H9 (cell line): Measurements from ENCODE around the gene MYH15. TPM values are rescaled to one million over a fixed set of nuclear protein-coding genes. Genes with fewer than 3 reads are reported as not detected.

Experiments used
- DNase-seq: peaks from one replicate; pipeline ENCODE4 v3.0.0-alpha.2; 2017
- H2AFZ ChIP-seq: one replicate; pipeline ENCODE4 v1.6.1; 2013; ENCODE audit warnings: mild to moderate bottlenecking, low read length, control low read depth, moderate library complexity
- H2AK5ac ChIP-seq: 2 replicates; pipeline ENCODE4 v1.6.1; 2013; ENCODE audit warnings: low read length, control low read depth, mixed read lengths; ENCODE audit not compliant: insufficient read length
- H2BK120ac ChIP-seq: one replicate; pipeline ENCODE4 v1.6.1; 2013; ENCODE audit warnings: low read depth, mild to moderate bottlenecking, low read length, control low read depth, inconsistent platforms; ENCODE audit not compliant: poor library complexity, severe bottlenecking
- H2BK12ac ChIP-seq: 2 replicates; pipeline ENCODE4 v1.6.1; 2013; ENCODE audit warnings: low read length, control low read depth, mixed read lengths, low read depth; ENCODE audit not compliant: insufficient read length
- H2BK15ac ChIP-seq: 2 replicates; pipeline ENCODE4 v1.6.1; 2013; ENCODE audit warnings: low read depth, low read length, control low read depth
- H2BK20ac ChIP-seq: one replicate; pipeline ENCODE4 v1.6.1; 2013; ENCODE audit warnings: low read depth, mild to moderate bottlenecking, low read length, control low read depth, inconsistent platforms; ENCODE audit not compliant: poor library complexity, severe bottlenecking
- H2BK5ac ChIP-seq: 2 replicates; pipeline ENCODE4 v1.6.1; 2013; ENCODE audit warnings: low read length, control low read depth, mixed read lengths; ENCODE audit not compliant: insufficient read length
- H3K14ac ChIP-seq: 2 replicates; pipeline ENCODE4 v1.6.1; 2013; ENCODE audit warnings: low read length, control low read depth; ENCODE audit not compliant: insufficient read depth
- H3K18ac ChIP-seq: 2 replicates; pipeline ENCODE4 v1.6.1; 2013; ENCODE audit warnings: low read depth, mild to moderate bottlenecking, mixed read lengths, low read length, control low read depth; ENCODE audit not compliant: insufficient read length
- H3K23ac ChIP-seq: 2 replicates; pipeline ENCODE4 v1.6.1; 2013; ENCODE audit warnings: low read length, control low read depth, mixed read lengths, low read depth; ENCODE audit not compliant: insufficient read length
- H3K23me2 ChIP-seq: 2 replicates; pipeline ENCODE4 v1.6.1; 2013; ENCODE audit warnings: low read depth, mild to moderate bottlenecking, mixed read lengths, low read length, control low read depth; ENCODE audit not compliant: insufficient read length, poor library complexity, severe bottlenecking
- H3K27ac ChIP-seq: 2 replicates; pipeline ENCODE4 v1.5.1; 2013; ENCODE audit warnings: low read length, control low read depth, mixed read lengths, low read depth; ENCODE audit not compliant: insufficient read length
- H3K27me3 ChIP-seq: 2 replicates; pipeline ENCODE4 v1.6.1; 2013; ENCODE audit warnings: low read length, control low read depth, inconsistent platforms; ENCODE audit not compliant: insufficient read depth
- H3K4ac ChIP-seq: 2 replicates; pipeline ENCODE4 v1.6.1; 2013; ENCODE audit warnings: low read depth, mild to moderate bottlenecking, control low read depth, inconsistent platforms, low read length, moderate library complexity
- H3K4me1 ChIP-seq: 2 replicates; pipeline ENCODE4 v1.6.1; 2013; ENCODE audit warnings: low read length, control low read depth, inconsistent platforms; ENCODE audit not compliant: insufficient read depth
- H3K4me2 ChIP-seq: 2 replicates; pipeline ENCODE4 v1.6.1; 2013; ENCODE audit warnings: low read length, control low read depth, mixed read lengths; ENCODE audit not compliant: insufficient read length, insufficient read depth
- H3K56ac ChIP-seq: 2 replicates; pipeline ENCODE4 v1.6.1; 2013; ENCODE audit warnings: low read depth, mild to moderate bottlenecking, mixed read lengths, low read length, control low read depth; ENCODE audit not compliant: insufficient read length
- H3K79me1 ChIP-seq: 2 replicates; pipeline ENCODE4 v1.6.1; 2013; ENCODE audit warnings: low read depth, mild to moderate bottlenecking, moderate library complexity, low read length, control low read depth, inconsistent platforms; ENCODE audit not compliant: insufficient read depth, poor library complexity, severe bottlenecking
- H3K79me2 ChIP-seq: 2 replicates; pipeline ENCODE4 v1.6.1; 2013; ENCODE audit warnings: low read length, control low read depth, inconsistent platforms; ENCODE audit not compliant: insufficient read depth
- H3K9ac ChIP-seq: 2 replicates; pipeline ENCODE4 v1.6.1; 2013; ENCODE audit warnings: low read length, control low read depth, mixed read lengths; ENCODE audit not compliant: insufficient read length; ENCODE audit errors: extremely low read depth
- H3K9me3 ChIP-seq: one replicate; pipeline ENCODE4 v1.6.1; 2013; ENCODE audit warnings: low read depth, low read length, inconsistent platforms; ENCODE audit not compliant: control insufficient read depth
- H3T11ph ChIP-seq: one replicate; pipeline ENCODE4 v1.6.1; 2013; ENCODE audit warnings: mild to moderate bottlenecking, low read length, control low read depth, inconsistent platforms
- H4K20me1 ChIP-seq: one replicate; pipeline ENCODE4 v1.6.1; 2013; ENCODE audit not compliant: control insufficient read depth, insufficient read length, insufficient read depth
- H4K5ac ChIP-seq: 2 replicates; pipeline ENCODE4 v1.6.1; 2013; ENCODE audit warnings: low read depth, mild to moderate bottlenecking, mixed read lengths, low read length, control low read depth; ENCODE audit not compliant: insufficient read length
- H4K8ac ChIP-seq: replicated peaks from 2 replicates; pipeline ENCODE4 v1.6.1; 2013; ENCODE audit warnings: low read length, control low read depth, mixed read lengths, low read depth; ENCODE audit not compliant: insufficient read length
- H4K91ac ChIP-seq: 2 replicates; pipeline ENCODE4 v1.6.1; 2013; ENCODE audit warnings: low read depth, mild to moderate bottlenecking, moderate library complexity, mixed read lengths, low read length, control low read depth; ENCODE audit not compliant: insufficient read length
- H3K27ac Mint-ChIP-seq, 3 experiments: 2 replicates in 2 of 3; 3 replicates in 1 of 3; pipeline ENCODE4 v1.8.0; 2020 to 2021; ENCODE audit warnings: mixed read lengths in 3 of 3, mild to moderate bottlenecking in 1 of 3, moderate library complexity in 1 of 3
- H3K27me3 Mint-ChIP-seq: 2 replicates; pipeline ENCODE4 v1.8.0; 2021; ENCODE audit warnings: low read depth, mild to moderate bottlenecking, moderate library complexity, mixed read lengths
- H3K36me3 Mint-ChIP-seq, 3 experiments: 2 replicates in 2 of 3; 3 replicates in 1 of 3; pipeline ENCODE4 v1.8.0; 2020 to 2021; ENCODE audit warnings: low read depth in 3 of 3, mixed read lengths in 3 of 3; ENCODE audit not compliant: insufficient read depth in 1 of 3
- H3K4me1 Mint-ChIP-seq, 2 experiments: 2 replicates each; pipeline ENCODE4 v1.8.0; 2020; ENCODE audit warnings: mixed read lengths in 2 of 2
- H3K4me3 Mint-ChIP-seq, 2 experiments: 2 replicates in 1 of 2; 3 replicates in 1 of 2; pipeline ENCODE4 v1.8.0; 2020 to 2021; ENCODE audit warnings: mild to moderate bottlenecking in 2 of 2, mixed read lengths in 2 of 2, moderate library complexity in 1 of 2
- H3K9me3 Mint-ChIP-seq, 2 experiments: 2 replicates in 1 of 2; 3 replicates in 1 of 2; pipeline ENCODE4 v1.8.0; 2020; ENCODE audit warnings: mild to moderate bottlenecking in 2 of 2, mixed read lengths in 2 of 2, moderate library complexity in 1 of 2
- CTCF ChIP-seq: fragments of 200-600 bp; sonication (generic); conservative IDR thresholded peaks from 3 replicates; pipeline ENCODE4 v1.8.0; 2021; ENCODE audit warnings: antibody characterized with exemption, mild to moderate bottlenecking
- WGBS: extraction: QIAGEN DNeasy Blood & Tissue Kit; methylation state at CpG from one replicate; pipeline ENCODE4 v1.1.7; 2013; ENCODE audit warnings: missing lambda C conversion rate, low lambda C conversion rate, mixed read lengths; ENCODE audit not compliant: insufficient read length; ENCODE audit errors: extremely low coverage; 5-methylcytosine and 5-hydroxymethylcytosine counted together
- total RNA-seq: library from RNA; stranded (reverse); gene quantifications from 2 replicates; pipeline ENCODE4 v1.2.1, GENCODE V29; 2021

The MYH15 gene
- total RNA-seq, 1 experiment from 2014 or later = 0.13 TPM

- no peak overlapping the region for H4K91ac ChIP-seq
- H2AK5ac ChIP-seq = no peak overlapping the region
- H3K79me2 ChIP-seq = no peaks in the 10 kb centered on the region
- H4K20me1 ChIP-seq = no peaks in the 10 kb centered on the region
- DNase-seq = no peak
- peaks cover 5% of the 10 kb centered on the region; the same call in 1 of the 2 replicates for H3K4me1 ChIP-seq
- H3K14ac ChIP-seq = no peak overlapping the region
- H4K5ac ChIP-seq = no peak overlapping the region
- H2BK15ac ChIP-seq = no peak overlapping the region
- no peak overlapping the region for H3K4ac ChIP-seq
- H2BK5ac ChIP-seq = no peak overlapping the region
- peak overlapping the region; percentile 62 for H2AFZ ChIP-seq
- no peak overlapping the region for H4K8ac ChIP-seq
- H3K23me2 ChIP-seq = no peaks in the 10 kb centered on the region
- H3K4me2 ChIP-seq = no peak overlapping the region
- H3K9me3 ChIP-seq = no peaks in the 10 kb centered on the region
- Mint-ChIP-seq H3K27ac (peak overlapping the region in 1 of 3 experiments; percentile 41; a peak in 2 of 7 replicates), H3K4me3 (no peak overlapping the region), H3K27me3 (no peaks in the 10 kb centered on the region), H3K4me1 (peaks cover 8 to 20% of the 10 kb centered on the region in 2 experiments), H3K9me3 (no peaks in the 10 kb centered on the region), H3K36me3 (no peaks in the 10 kb centered on the region)
- WGBS = no CpG with 5 or more reads among the region's 5 CpGs
- H2BK20ac ChIP-seq = no peak overlapping the region
- no peak overlapping the region for H2BK120ac ChIP-seq
- H3K23ac ChIP-seq = no peak overlapping the region
- H3K27me3 ChIP-seq = no peaks in the 10 kb centered on the region
- TF ChIP-seq CTCF = no peak
- no peak overlapping the region for H3K18ac ChIP-seq
- no peak overlapping the region for H2BK12ac ChIP-seq
- H3T11ph ChIP-seq = no peak overlapping the region
- no peak overlapping the region for H3K9ac ChIP-seq
- H3K79me1 ChIP-seq = no peaks in the 10 kb centered on the region
- H3K56ac ChIP-seq = no peak overlapping the region
- no peak overlapping the region for H3K27ac ChIP-seq
Measured at GRCh38 chr3:108472001-108472591, 38.3 kb downstream of the MYH15 start.
